Measurements from ENCODE around the gene SNED1.

GRCh38 chr2:241136661-241137260 lies 138.3 kb downstream of the SNED1 start:
- TF ChIP-seq CTCF (IDR thresholded peaks at IDR 0.05): no peak
- TF ChIP-seq POLR2A (IDR thresholded peaks at IDR 0.05): no peak
- no peak for TF ChIP-seq POLR2AphosphoS5 (IDR thresholded peaks at IDR 0.05)

All from sigmoid colon (tissue), 4 donors.